IMR-90 (cell line): Measurements from ENCODE around the gene PPP1R12B. TPM values are rescaled to one million over a fixed set of nuclear protein-coding genes. Genes with fewer than 3 reads are reported as not detected.
"Not testable (repeated sequence)": the region's sequence is repeated elsewhere in the genome, so short reads cannot be mapped to it uniquely, and the experiment has no call there.

Experiments used
- ATAC-seq: fragments of 200-7000 bp; cut with Tn5 transposase; 2 replicates; pipeline ENCODE4 v1.9.1; 2020; ENCODE audit warnings: low read depth, mild to moderate bottlenecking, moderate library complexity
- BruUV-seq: library from RNA; stranded (reverse); fragments of 400-500 nt; replicated peaks from 2 replicates; lab custom pipeline; 2021; lab: Mats Ljungman, UMichigan
- CTCF ChIA-PET: fragments of 300-600 bp; formaldehyde crosslinking; extraction: SDS; loops from one replicate; lab custom pipeline; 2021; ENCODE audit warnings: antibody characterized with exemption; lab: Yijun Ruan, JAX
- POLR2A ChIA-PET: fragments of 300-600 bp; sonication (Branson Sonifier 250); formaldehyde crosslinking; loops from one replicate; lab custom pipeline; 2022; ENCODE audit warnings: antibody characterized with exemption; ENCODE audit not compliant: unreplicated experiment; lab: Charles Lee
- DNase-seq: peaks from one replicate; pipeline ENCODE4 v3.0.0; 2013
- H2AFZ ChIP-seq: replicated peaks from 2 replicates; pipeline ENCODE3; 2013; ENCODE audit warnings: low read length, mild to moderate bottlenecking; ENCODE audit not compliant: poor library complexity
- H2AK5ac ChIP-seq: 2 replicates; pipeline ENCODE4 v1.6.1; 2013; ENCODE audit warnings: low read depth, low read length, inconsistent platforms
- H2AK9ac ChIP-seq: replicated peaks from 2 replicates; pipeline ENCODE3; 2013; ENCODE audit warnings: mild to moderate bottlenecking, low read depth, low read length, moderate library complexity; ENCODE audit not compliant: poor library complexity
- H2BK120ac ChIP-seq: 2 replicates; pipeline ENCODE4 v1.6.1; 2013; ENCODE audit warnings: low read depth, low read length, inconsistent platforms
- H2BK15ac ChIP-seq: 3 replicates; pipeline ENCODE4 v1.6.1; 2013; ENCODE audit warnings: low read depth, low read length, inconsistent platforms
- H2BK20ac ChIP-seq: 2 replicates; pipeline ENCODE4 v1.6.1; 2013; ENCODE audit warnings: low read depth, mild to moderate bottlenecking, inconsistent platforms, low read length, moderate library complexity
- H2BK5ac ChIP-seq: 2 replicates; pipeline ENCODE4 v1.6.1; 2013; ENCODE audit warnings: mild to moderate bottlenecking, low read depth, low read length, inconsistent platforms; ENCODE audit not compliant: poor library complexity, severe bottlenecking
- H3K14ac ChIP-seq: replicated peaks from 2 replicates; pipeline ENCODE4 v1.6.1; 2013; ENCODE audit warnings: low read depth, low read length, inconsistent platforms
- H3K18ac ChIP-seq: 2 replicates; pipeline ENCODE4 v1.6.1; 2013; ENCODE audit warnings: low read depth, low read length, control low read depth
- H3K23ac ChIP-seq: 2 replicates; pipeline ENCODE4 v1.6.1; 2013; ENCODE audit warnings: low read depth, low read length, inconsistent platforms
- H3K27ac ChIP-seq: 2 replicates; pipeline ENCODE4 v1.5.1; 2013; ENCODE audit warnings: mild to moderate bottlenecking, control low read depth, low read length; ENCODE audit not compliant: insufficient read depth
- H3K27me3 ChIP-seq: 2 replicates; pipeline ENCODE4 v1.6.1; 2013; ENCODE audit warnings: low read length; ENCODE audit not compliant: control insufficient read depth, insufficient read depth
- H3K36me3 ChIP-seq: 2 replicates; pipeline ENCODE4 v1.6.1; 2013; ENCODE audit warnings: low read length, mixed read lengths; ENCODE audit not compliant: control insufficient read depth, insufficient read depth
- H3K4ac ChIP-seq: 2 replicates; pipeline ENCODE4 v1.6.1; 2013; ENCODE audit warnings: low read depth, low read length, inconsistent platforms
- H3K4me1 ChIP-seq: 2 replicates; pipeline ENCODE4 v1.6.1; 2013; ENCODE audit warnings: low read length, mixed read lengths; ENCODE audit not compliant: control insufficient read depth, insufficient read depth
- H3K4me2 ChIP-seq: 2 replicates; pipeline ENCODE4 v1.6.1; 2013; ENCODE audit warnings: low read depth, mild to moderate bottlenecking, control low read depth, low read length, moderate library complexity
- H3K4me3 ChIP-seq: 2 replicates; pipeline ENCODE4 v1.5.1; 2013; ENCODE audit warnings: low read depth, mild to moderate bottlenecking, control low read depth, low read length, moderate library complexity; ENCODE audit not compliant: insufficient read depth
- H3K56ac ChIP-seq: 2 replicates; pipeline ENCODE4 v1.6.1; 2013; ENCODE audit warnings: low read length, inconsistent platforms; ENCODE audit not compliant: insufficient read depth; ENCODE audit errors: extremely low read depth
- H3K79me1 ChIP-seq, 2 experiments: 2 replicates each; pipeline ENCODE4 v1.6.1; 2013; ENCODE audit warnings: low read length in 2 of 2, inconsistent platforms in 1 of 2, low read depth in 1 of 2
- H3K9ac ChIP-seq: 2 replicates; pipeline ENCODE4 v1.6.1; 2013; ENCODE audit warnings: low read depth, low read length, control low read depth
- H3K9me1 ChIP-seq: 2 replicates; pipeline ENCODE4 v1.6.1; 2013; ENCODE audit warnings: low read length, inconsistent platforms; ENCODE audit not compliant: insufficient read depth
- H3K9me3 ChIP-seq: 2 replicates; pipeline ENCODE4 v1.6.1; 2013; ENCODE audit warnings: low read length; ENCODE audit not compliant: control insufficient read depth, insufficient read depth
- H4K20me1 ChIP-seq: 2 replicates; pipeline ENCODE4 v1.6.1; 2013; ENCODE audit warnings: low read length, inconsistent platforms; ENCODE audit not compliant: insufficient read depth
- H4K5ac ChIP-seq: 2 replicates; pipeline ENCODE4 v1.6.1; 2013; ENCODE audit warnings: mild to moderate bottlenecking, low read depth, low read length, control low read depth
- H4K8ac ChIP-seq, 2 experiments: 2 replicates each; pipeline ENCODE4 v1.6.1; 2013; ENCODE audit warnings: low read depth in 2 of 2, low read length in 2 of 2, control low read depth in 1 of 2, inconsistent platforms in 1 of 2
- H4K91ac ChIP-seq: 2 replicates; pipeline ENCODE4 v1.6.1; 2013; ENCODE audit warnings: low read depth, low read length, inconsistent platforms; ENCODE audit not compliant: insufficient read depth
- WGBS, 2 experiments: methylation state at CpG; one replicate each; pipeline versions ENCODE4 v1.1.5 to v1.1.7; 2013; ENCODE audit warnings: missing lambda C conversion rate in 2 of 2; ENCODE audit not compliant: insufficient read length in 1 of 2; ENCODE audit errors: extremely low coverage in 2 of 2; 5-methylcytosine and 5-hydroxymethylcytosine counted together
- dilution Hi-C: fragments of 300-500 bp; cut with HindIII; formaldehyde crosslinking; loops from one replicate; pipeline ENCODE4 v1.14.3; 2018; ENCODE audit warnings: low sequenced_read_pairs; ENCODE audit not compliant: unreplicated experiment
- in situ Hi-C: fragments of 300-500 bp; cut with MboI; formaldehyde crosslinking; loops from 3 replicates; pipeline ENCODE4 v1.14.3; 2019; ENCODE audit warnings: low sequenced_read_pairs, inconsistent platforms, mixed read lengths
- intact Hi-C: fragments of 100-400 bp; cut with micrococcal nuclease; formaldehyde crosslinking; loops from 2 replicates; pipeline ENCODE4 v1.10.0; 2022
- polyA plus RNA-seq, 3 experiments: library from polyadenylated mRNA; depleted of rRNA; stranded (reverse); fragments of >200 nt; gene quantifications; 2 replicates each; pipeline ENCODE4 v1.2.3, GENCODE V29; 2012; ENCODE audit warnings: low replicate concordance in 1 of 3
- total RNA-seq: library from RNA; depleted of rRNA; stranded (reverse); fragments of >200 nt; gene quantifications from 2 replicates; pipeline ENCODE4 v1.2.3, GENCODE V29; 2012

The PPP1R12B gene
- total and polyA plus RNA-seq, 2 of the 4 experiments (the other 2 are of a cell fraction), result 8.5 to 12.0 TPM

- H3K56ac ChIP-seq, CTCF ChIA-PET, H3K4me2 ChIP-seq, H3K36me3 ChIP-seq, H3K18ac ChIP-seq, H4K91ac ChIP-seq, H3K27ac ChIP-seq, H3K14ac ChIP-seq, H2BK120ac ChIP-seq, H3K4me3 ChIP-seq, DNase-seq, H3K79me1 ChIP-seq, H2AK9ac ChIP-seq, dilution Hi-C loops, H3K9me3 ChIP-seq, H3K9ac ChIP-seq, H4K8ac ChIP-seq, H3K23ac ChIP-seq, H2AFZ ChIP-seq, ATAC-seq, H3K9me1 ChIP-seq, H2BK5ac ChIP-seq, H2BK15ac ChIP-seq, H3K27me3 ChIP-seq, H3K4me1 ChIP-seq, H3K4ac ChIP-seq, H2BK20ac ChIP-seq, H4K5ac ChIP-seq, BruUV-seq, H4K20me1 ChIP-seq, H2AK5ac ChIP-seq, in situ Hi-C loops: not testable (repeated sequence)
- intact Hi-C loops, result loop anchor here (5.0 kb wide), 1 partner anchor 134 kb away; no protein-coding TSS in a partner anchor
- no CpG with 5 or more reads among the region's 3 CpGs for WGBS, 2 experiments
- POLR2A ChIA-PET, result interaction anchor here (0.6 kb wide), 1 partner anchor 263 kb away, joined by 11 read pairs; no protein-coding TSS in a partner anchor
These were observed 120.2 kb downstream of the PPP1R12B start for GRCh38 chr1:202468695-202469094.

GRCh38 chr1:202469123-202469522 is 120.6 kb downstream of the PPP1R12B start:
- H4K91ac ChIP-seq, H4K5ac ChIP-seq, H3K27me3 ChIP-seq, H2AK5ac ChIP-seq, H2AFZ ChIP-seq, DNase-seq, H3K27ac ChIP-seq, H3K36me3 ChIP-seq, H2BK5ac ChIP-seq, H2BK15ac ChIP-seq, dilution Hi-C loops, H3K9me3 ChIP-seq, H3K79me1 ChIP-seq, H4K8ac ChIP-seq, H3K14ac ChIP-seq, H3K56ac ChIP-seq, H3K9me1 ChIP-seq, H3K4me1 ChIP-seq, BruUV-seq, CTCF ChIA-PET, H2AK9ac ChIP-seq, H3K4me2 ChIP-seq, H3K4me3 ChIP-seq, H3K4ac ChIP-seq, H3K23ac ChIP-seq, H3K18ac ChIP-seq, H2BK20ac ChIP-seq, H2BK120ac ChIP-seq, ATAC-seq, H4K20me1 ChIP-seq, in situ Hi-C loops, H3K9ac ChIP-seq: not testable (repeated sequence)
- POLR2A ChIA-PET, result interaction anchor here (0.6 kb wide), 1 partner anchor 263 kb away, joined by 11 read pairs; no protein-coding TSS in a partner anchor
- intact Hi-C loops, result loop anchor here (5.0 kb wide), 1 partner anchor 133 kb away; no protein-coding TSS in a partner anchor
- WGBS, 2 experiments, result no CpG with 5 or more reads among the region's 1 CpG
